HG02885 (cell line): ENCODE data around the gene PSMD8.

Experiments used
- ATAC-seq: cut with Tn5 transposase; IDR thresholded peaks from one replicate; pipeline ENCODE4 v1.9.1; 2021; ENCODE audit warnings: mild to moderate bottlenecking; ENCODE audit not compliant: unreplicated experiment, poor library complexity

The PSMD8 gene

DNA sequence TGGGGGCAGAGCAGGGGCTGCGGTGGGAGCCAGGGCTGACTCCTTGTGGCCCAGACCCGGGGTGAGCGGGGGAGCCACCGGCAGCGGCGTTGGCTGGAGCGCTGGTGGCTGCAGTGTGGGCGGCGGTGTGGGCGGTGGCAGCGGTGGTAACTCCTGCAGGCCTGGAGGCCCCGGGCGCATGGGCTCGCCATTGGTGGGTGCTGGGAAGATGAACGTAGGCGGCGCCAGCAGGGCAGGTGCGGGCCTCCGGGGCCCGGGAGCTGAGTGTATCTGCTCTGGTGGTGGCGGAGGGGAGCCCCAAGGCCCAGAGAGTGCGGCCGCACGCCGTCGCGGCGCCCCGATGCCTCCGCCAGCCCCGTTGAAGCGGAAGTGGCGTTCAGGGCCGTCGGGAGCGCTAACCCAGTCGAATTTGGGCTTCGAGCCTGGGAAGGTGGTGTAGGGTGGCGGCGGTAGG, 11.5 kb downstream of the PSMD8 start:
- ATAC-seq = no peak

- ATAC-seq = no peak
Measured at GRCh38 chr19:38386300-38386970, 12.1 kb downstream of the PSMD8 start.

DNA sequence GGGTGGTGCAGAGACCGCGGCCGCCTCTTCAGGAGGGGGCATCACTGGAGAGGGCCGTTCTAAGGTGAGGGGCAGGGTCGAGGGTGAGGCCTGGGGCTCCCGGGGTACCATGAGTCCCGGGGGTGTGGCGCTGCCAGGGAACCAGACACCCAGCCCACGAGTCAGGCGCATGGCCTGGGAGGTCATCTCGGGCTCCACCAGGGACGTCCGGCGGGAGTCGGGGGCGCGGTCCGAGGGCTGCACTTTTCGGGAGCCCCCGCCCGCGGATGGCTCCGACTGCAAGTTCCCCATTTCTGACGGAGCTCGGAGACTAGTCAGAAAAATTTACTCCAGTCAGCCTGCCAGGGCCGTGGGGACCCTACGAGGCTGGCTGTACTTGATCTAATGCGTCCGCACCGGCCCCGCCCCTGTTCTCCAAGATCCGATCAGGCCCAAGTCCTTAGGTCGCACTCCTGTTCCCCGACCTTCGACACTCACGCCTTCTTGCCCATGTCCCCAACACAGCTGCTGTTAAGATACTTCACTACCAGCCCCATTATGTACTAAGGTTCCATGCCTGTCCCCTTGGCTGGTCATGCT, 12.7 kb downstream of the PSMD8 start:
- ATAC-seq = no peak

- ATAC-seq = peak; percentile 45
Measured at GRCh38 chr19:38387550-38388348, 13.4 kb downstream of the PSMD8 start, which contains the start of gene GGN. GGN (minus strand) TSS chr19:38388034; CDS start chr19:38387261, 773 bp downstream.

DNA sequence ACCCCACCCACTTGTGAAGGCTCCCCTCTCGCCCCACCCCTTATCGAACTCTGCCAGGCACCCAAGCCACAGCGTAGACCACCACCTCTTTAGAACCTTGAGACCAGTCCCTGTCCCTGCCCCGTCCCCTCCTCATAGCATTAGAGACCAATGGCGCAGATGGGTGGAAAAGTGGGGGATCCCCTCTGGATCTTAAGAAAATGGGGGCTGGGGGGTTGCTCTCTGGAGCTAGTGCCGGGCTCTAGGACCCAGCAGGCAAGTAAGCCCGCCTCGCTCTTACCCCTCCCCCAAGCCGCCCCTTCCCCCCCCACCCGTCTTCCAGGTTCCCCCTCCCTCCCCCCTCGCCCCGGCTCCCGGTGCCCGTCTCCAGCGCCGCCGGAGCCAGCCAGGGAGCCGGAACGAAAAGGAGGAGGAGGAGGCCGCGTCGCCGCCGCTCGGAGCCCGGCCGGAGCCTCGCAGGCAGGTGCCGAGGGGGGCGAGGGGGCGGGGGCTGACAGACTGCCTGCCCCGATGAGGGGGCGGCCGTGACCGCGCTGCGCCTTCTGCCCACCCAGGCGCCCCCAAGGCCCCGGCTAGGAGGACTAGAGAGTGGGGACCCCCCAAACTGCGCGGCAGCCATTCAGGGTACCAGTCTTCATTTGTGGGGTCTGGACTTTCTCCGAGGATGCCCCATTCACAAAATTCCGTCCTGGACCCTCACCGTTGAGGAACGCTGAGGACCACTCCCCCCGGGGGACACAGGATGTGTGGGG, 14.2 kb downstream of the PSMD8 start, which contains the start of gene SPRED3:
Gene SPRED3, plus strand, starts transcription at position 349 of the 752 bp plus-strand sequence. CDS start 1,606 bp downstream, outside the sequence.
- ATAC-seq = no peak

- ATAC-seq = no peak
Measured at GRCh38 chr19:38389101-38389925, 14.9 kb downstream of the PSMD8 start.

DNA sequence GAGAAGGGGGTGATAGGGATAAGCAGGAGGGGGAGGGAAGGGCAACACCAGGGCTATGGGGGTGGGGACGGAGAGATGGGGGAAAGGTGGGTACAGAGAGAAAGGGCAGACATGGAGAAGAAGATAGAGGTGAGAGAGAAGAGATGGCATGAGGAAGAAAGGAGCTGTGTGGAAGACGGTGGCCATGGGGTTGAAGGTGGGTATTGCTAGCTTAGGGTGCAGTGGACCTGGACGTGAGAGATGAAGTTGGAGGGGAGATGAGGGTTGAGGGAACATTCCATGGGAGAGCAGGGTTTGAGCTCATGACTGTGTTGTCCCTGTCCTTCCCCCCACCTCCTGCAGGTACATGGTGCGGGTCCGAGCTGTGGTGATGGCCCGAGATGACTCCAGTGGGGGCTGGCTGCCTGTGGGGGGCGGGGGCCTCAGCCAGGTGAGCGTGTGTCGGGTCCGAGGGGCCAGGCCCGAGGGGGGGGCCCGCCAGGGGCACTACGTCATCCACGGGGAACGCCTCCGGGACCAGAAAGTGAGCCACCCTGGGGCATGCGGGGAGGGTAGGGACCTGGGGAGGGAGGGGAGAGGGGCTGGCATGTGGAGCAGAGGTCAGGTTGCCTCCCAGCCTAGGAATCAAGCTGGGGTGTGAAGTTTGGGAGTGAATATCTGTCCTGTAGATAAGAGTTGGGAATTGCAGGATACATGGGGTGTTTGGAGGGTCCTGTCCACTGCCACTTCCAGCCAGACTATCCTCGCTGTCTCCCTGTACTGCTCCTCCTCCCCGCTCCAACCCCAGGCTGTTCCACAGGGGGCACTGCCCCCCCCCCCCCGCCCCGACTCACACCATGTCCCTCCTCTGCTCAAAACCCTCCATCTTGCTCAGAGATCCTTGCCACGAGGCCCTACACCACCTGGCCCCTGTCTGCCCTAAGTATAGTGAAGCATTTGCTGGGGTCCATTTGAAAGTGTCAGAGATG, 15.9 kb downstream of the PSMD8 start:
- no peak for ATAC-seq

DNA sequence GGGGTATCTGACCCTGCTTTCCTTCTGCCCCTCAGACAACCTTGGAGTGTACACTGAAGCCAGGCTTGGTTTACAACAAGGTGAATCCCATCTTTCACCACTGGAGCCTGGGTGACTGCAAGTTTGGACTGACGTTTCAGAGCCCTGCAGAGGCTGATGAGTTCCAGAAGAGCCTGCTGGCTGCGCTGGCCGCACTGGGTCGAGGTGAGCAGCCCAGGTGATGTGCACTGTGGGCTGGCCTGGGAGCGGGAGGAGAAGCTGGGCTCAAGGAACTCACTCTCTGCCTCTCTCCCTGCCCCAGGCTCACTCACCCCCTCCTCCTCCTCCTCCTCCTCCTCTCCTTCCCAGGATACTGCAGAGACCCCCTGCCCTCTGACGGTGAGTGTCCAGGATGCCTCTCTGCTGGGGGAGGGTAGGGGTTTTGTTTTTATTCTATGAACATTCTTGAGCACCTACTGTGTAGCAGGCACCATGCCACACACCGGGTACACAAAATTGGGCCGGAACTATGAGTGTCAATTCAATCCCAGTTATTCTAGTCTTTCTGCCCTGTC, 17.6 kb downstream of the PSMD8 start:
- no peak for ATAC-seq

GRCh38 chr19:38392707-38393308, 18.4 kb downstream of the PSMD8 start:
- no peak for ATAC-seq

- ATAC-seq = no peak
Measured at GRCh38 chr19:38394488-38394887, 20.1 kb downstream of the PSMD8 start.

GRCh38 chr19:38395381-38396114, 21.2 kb downstream of the PSMD8 start:
- ATAC-seq = no peak

DNA sequence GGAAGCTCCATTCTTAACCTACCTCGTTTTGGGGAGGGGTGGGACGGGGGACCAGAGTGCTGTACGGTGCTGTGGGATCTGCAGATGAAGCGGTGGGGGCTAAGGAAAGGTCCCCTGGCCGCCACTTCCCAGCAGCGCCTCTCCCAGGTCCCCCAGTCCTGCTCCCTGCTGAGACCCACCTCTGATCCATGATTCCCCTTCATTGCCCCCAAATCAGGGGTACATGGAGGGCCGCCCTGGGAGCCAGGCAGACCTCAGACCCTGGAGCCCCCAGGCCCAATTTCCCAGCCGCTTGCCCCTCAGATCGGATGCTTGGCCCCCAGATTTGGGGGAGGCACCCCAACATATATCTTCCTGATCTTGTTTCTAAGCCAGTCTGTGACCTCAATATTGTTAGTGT, 24.7 kb downstream of the PSMD8 start:
- ATAC-seq = no peak

DNA sequence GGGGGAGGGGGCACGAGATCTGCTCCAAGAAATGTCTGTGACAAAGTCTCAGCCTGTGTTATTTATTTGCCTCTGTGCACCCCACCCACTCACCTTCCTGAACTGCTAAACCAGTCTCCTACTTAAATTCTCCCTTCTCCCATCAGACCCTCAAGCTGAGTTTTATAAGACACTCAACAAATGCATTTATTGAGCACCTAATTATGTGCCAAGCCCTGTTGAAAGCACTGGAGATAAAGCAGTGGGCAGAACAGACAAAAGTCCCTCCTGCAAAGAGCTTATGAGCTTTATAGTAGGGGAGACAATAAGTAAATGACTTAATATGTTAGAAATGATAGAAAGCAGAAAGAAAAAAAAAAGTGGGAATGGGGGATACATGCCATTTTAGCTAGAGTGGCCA, 25.2 kb downstream of the PSMD8 start:
- ATAC-seq = no peak

GRCh38 chr19:38400361-38400760, 26.0 kb downstream of the PSMD8 start:
- ATAC-seq = no peak

GRCh38 chr19:38401148-38401547, 26.8 kb downstream of the PSMD8 start:
- no peak for ATAC-seq

DNA sequence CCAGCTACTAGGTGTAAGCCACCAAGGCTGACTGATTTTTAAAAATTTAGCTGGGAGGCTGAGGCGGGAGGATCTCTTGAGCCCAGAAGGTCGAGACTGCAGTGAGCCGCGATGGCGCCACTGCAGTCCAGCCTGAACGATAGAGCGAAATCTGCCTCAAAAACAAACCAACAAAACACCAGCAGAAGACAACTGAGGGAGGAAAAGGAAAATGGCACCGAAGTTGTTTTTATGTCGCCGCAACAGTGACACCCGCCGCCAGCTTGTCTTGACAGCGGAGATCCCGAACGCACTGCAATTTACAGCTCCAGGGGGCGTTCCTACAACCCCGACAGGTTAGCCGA, 28.2 kb downstream of the PSMD8 start:
- ATAC-seq = no peak

DNA sequence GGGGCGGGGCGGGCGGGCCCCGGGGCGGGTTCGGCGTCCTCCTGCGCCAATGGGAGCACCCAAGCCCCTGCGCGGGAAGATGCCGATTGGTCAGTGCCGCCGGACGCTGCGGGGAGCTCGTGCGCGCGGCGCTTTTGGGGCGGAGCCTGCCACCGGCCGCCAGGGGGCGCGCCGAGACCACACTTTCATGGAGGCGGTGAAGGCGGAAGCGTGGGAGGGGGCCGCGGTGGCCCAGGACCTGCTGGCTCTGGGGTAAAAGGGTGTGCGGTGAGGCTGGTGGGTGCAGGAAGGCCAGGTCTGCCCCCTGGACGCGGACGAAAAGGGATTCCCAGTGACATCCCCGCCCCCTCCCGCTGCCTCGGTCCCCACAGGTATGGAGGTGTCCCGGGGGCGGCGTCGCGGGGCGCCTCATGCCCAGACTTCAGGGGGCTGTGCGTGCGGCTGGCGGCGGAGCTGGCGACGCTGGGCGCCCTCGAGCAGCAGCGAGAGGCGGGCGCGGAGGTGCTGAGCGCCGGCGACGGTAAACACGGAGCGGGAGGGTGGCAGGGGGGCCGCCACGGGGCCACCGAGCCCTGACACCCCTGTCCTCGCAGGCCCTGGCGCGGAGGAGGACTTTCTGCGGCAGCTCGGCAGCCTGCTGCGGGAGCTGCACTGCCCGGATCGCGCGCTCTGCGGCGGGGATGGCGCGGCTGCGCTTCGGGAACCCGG, 28.8 kb downstream of the PSMD8 start, which contains the start of gene FAM98C:
Gene FAM98C, plus strand, starts transcription at position 127 of the 708 bp plus-strand sequence. Its CDS starts 61 bp downstream, at position 188.
- ATAC-seq = peak; percentile 95
